HL-60/S4 (cell line): ENCODE measurements around the gene CCDC106.

Source experiments
- in situ Hi-C: fragments of 300-500 bp; cut with MboI; formaldehyde crosslinking; loops from 2 replicates; pipeline ENCODE4 v1.14.3; 2022; ENCODE audit warnings: low sequenced_read_pairs

The CCDC106 gene

DNA sequence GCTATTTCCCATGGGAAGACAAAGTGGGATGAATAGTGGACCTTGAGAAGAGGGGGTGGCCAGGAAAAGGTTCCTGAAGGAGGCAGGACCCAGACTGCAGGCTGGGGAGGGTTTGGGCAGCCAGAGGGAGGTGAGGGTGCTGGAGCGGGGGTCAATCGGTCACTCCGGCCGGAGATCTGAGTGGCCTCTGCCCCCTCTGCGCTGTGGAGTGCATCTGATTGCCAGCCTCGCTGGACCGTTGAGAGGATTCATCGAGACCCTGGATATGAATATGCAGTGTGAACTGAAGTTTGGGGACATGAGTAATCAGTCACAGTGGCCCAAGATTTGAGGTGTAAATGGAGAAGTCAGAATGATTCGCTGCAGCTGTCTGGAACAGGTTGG lies 12.7 kb upstream of the CCDC106 start:
- in situ Hi-C loops: loop anchor here (10.0 kb wide), 1 partner anchor 491 kb away; the partner anchor contains the start of gene TNNT1

GRCh38 chr19:55635856-55636440 lies 12.1 kb upstream of the CCDC106 start:
- in situ Hi-C loops: loop anchor here (10.0 kb wide), 1 partner anchor 491 kb away; the partner anchor contains the start of gene TNNT1

DNA sequence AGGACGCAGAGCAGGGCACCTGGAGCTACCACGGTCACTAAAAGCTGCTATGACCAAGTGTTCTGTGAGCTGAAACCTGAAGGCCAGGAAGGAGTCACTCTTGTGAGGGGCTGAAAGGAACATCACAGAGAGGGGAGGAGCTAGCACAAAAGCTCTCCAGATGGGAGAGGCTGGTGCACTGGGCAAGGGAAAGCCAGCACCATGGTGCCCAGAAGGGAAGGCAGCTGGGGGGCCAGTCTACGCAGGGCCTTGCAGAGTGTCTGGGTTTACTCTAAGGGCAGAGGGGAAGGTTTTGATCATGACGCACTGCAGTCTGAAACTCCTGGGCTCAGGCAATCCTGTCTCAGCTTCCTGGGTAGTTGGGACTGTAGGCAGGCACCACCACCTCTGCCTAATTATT lies 11.3 kb upstream of the CCDC106 start:
- in situ Hi-C loops: loop anchor here (10.0 kb wide), 1 partner anchor 492 kb away; the partner anchor contains the start of gene TNNT1

DNA sequence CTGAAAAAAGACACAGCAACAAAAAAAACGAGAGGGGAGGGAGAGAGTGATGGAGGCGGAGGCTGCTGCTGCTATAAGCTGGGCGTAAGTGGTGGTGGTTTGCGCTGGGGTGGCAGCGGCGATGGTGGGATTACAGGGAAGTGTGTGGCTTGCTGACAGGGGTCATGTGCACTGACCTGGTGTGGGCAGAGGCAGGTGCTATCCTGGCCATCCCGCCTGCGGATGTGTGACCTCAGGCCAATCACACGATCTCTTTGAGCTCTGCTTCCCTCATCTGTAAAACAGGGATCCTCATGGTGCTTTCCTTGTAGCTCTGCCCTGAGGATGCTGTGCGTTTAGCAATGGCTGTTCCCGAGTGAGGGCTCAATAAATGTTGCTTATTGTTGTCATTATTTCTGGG lies 10.5 kb upstream of the CCDC106 start:
- in situ Hi-C loops: loop anchor here (10.0 kb wide), 1 partner anchor 493 kb away; the partner anchor contains the start of gene TNNT1

DNA sequence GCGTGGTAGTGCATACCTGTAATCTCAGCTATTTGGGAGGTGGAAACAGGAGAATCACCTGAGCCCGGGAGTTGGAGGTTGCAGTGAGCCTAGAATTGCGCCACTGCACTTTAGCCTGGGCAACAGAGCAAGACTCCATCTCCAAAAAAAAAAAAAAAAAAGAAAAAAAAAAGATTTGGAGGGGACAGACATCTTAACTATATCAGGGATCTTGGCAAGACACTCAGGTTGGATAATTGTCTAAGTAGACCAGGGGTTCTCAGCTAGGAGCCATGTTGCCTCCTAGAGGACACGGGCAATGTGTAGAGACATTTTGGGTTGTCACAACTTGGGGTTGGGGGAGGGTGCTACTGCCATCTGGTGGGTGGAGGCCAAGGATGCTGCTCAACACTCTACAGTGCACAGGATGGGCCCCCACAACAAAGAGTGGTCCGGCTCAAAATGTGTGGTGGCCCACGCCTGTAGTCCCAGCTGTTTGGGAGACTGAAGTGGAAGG lies 9.1 kb upstream of the CCDC106 start:
- in situ Hi-C loops: loop anchor here (10.0 kb wide), 1 partner anchor 494 kb away; the partner anchor contains the start of gene TNNT1

GRCh38 chr19:55640043-55640576 lies 7.9 kb upstream of the CCDC106 start:
- in situ Hi-C loops: no loop called here

DNA sequence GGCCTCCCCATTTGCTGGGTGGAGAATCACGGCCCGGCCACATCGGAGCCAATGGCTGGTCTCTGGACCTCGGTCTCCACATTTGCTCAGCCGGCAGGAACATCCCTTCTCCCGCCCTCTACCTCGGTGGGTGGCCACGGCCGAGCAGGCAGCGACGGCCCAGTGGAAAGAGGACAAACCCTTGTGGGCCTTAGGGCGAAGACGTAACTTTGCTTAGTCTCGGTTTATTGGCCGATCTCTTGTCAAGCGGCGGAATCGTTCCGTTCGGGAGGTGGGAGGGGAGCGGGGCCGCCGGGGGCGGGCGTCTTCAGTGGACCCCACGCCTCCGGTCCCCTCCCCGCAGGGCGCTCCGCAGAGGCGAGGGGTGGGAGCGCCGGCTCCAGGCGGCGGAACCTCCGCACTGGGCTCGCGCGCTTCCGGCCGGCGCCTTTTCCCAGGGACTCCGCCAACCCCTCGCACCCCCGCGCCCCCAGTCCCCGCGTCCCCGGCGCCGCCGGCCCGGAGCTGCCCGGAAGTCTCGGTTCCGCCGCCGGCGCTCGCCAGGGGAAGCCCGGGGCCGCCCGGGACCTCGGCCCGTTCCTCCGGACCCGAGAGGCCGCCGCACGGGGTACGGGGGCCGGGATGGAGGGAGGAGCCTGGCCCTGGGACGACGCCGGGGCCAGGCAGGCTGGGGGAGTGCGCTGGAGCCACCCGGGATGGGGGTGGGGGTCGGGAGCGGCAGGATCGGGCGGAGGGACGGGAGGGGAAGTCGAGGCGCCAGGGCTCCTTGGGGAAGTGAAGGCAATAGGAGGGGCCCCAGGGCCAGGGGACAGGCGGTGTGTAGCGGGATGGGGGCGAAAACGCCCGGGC lies 7.2 kb upstream of the CCDC106 start, which contains the start of gene ZNF580:
ZNF580 (plus strand) TSS at position 426 of the 849 bp plus-strand sequence. CDS start 1,507 bp downstream, outside the sequence.
- in situ Hi-C loops: no loop called here

DNA sequence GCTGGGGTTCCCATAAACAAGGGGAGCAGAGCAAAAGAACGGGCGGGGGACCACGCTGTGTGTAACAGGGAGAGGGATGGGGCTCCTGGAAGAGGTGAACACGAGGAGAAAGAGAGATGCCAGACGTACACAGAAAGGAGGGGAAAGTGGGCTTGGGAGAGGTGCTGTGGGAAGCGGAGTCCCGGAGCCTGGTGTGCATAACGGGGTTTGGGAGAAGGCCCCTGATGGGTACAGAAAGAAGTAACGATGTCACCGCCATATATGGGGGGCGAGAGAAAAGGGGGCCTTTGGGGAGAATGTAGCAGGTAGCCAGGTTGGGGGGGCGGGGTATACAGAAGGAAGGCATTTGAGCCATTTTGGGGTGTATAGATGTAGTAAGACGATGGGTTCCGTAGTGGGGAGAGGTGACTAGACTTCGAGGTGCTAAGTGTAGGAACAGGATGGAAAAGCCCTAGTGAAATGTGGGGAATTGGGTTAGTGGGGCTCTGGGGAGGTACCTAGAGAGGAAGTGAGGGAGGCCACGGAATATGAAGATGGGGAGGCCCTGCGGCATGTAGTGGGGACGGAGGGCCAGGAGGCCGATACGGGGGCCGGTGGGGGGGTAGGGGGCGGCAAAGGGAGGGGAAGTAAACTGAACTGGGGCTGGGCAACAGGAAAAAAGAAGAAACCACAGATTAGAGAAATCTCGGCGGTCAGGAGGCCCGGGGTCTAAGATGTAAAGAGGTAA lies 6.4 kb upstream of the CCDC106 start:
- in situ Hi-C loops: no loop called here

GRCh38 chr19:55642153-55643002 lies 5.6 kb upstream of the CCDC106 start:
- in situ Hi-C loops: no loop called here

GRCh38 chr19:55643003-55643886 lies 4.8 kb upstream of the CCDC106 start, which contains the start of gene ZNF581:
Gene ZNF581 (plus strand): TSS chr19:55643649. CDS start chr19:55644572, 923 bp downstream.
- in situ Hi-C loops: no loop called here

GRCh38 chr19:55643887-55644176 lies 4.2 kb upstream of the CCDC106 start:
- in situ Hi-C loops: no loop called here

GRCh38 chr19:55644191-55644833 lies 3.7 kb upstream of the CCDC106 start:
- in situ Hi-C loops: no loop called here

DNA sequence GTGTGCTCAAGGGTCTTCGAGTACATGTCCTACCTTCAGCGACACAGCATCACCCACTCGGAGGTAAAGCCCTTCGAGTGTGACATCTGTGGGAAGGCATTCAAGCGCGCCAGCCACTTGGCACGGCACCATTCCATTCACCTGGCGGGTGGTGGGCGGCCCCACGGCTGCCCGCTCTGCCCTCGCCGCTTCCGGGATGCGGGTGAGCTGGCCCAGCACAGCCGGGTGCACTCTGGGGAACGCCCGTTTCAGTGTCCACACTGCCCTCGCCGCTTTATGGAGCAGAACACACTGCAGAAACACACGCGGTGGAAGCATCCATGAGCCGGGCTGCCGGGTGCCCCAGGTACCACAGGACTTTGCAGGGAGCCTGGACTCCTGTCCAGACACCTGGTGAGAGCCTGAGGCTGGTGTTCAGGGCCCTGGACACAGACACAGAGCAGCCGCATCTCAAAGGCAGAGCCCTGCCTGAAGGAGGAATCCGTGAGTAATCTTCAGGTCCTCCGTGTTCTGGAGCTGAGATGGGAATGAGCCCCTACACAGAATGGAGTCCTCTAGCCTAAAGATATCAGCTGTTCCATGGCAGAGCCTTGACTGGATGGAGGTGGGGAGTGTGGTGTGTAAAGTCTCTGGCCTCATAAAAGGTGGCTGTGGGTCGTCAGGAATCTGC lies 3.0 kb upstream of the CCDC106 start:
- in situ Hi-C loops: no loop called here

DNA sequence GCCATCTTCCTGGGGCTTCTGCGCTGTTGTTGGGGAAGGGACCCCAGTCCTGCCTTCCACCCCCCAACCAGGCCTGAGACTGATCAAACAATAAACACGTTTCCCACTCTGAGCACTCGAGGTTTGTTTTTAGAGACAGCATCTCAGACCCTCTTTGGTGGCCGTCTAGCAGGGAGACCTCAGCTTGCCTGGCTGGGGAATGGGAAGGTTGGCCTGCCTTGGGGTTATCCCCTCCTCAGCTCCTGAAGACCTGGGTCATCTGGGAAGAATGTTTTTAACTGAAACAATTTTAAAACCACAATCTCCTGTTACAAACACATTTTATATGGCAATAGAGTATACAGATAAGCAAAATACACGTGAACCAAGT lies 2.5 kb upstream of the CCDC106 start:
- in situ Hi-C loops: no loop called here

DNA sequence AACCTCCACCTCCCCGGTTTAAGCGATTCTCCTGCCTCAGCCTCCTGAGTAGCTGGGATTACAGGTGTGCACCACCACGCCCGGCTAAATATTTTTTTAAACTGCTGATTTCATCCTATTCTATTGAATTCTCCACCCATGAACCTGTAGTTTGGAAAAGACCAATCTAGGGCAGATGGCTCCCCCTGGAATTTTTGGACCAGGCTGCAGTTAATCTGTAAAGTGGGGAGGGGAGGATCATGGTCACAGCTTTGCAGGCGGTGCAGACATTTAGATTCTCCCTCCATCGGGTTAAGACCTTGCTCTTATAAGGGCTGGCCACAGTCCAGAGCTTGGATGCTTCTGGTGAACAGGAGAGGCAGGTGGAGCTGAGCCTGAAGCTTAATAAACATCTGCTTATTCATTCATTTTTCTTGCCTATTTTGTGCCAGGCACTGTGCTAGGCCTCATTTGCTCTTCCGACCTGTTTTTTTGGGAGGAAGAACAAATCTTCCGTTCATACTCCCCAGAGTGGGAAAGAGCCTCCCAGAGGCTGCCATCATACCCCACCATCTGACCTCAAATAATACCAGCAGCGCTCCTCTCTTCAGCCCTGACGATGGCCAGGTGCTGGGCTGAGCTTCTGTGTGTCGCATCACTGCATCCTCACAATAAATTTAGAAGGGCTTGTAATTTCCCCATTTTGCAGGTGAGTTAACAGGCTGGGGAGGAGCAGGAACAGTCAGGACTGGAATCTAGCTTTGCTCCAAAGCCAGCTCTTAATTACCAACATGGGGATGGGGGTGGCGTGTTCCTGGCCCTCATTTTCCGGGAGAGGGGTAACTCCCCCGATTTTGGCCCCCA lies 902 bp upstream of the CCDC106 start:
- in situ Hi-C loops: no loop called here

- in situ Hi-C loops: no loop called here
Observed at GRCh38 chr19:55648585-55649267, 714 bp downstream of the CCDC106 start.
